WTC11 (cell line): ENCODE data around the gene EML6. TPM values are rescaled to one million over a fixed set of nuclear protein-coding genes. Genes with fewer than 3 reads are reported as not detected.

Experiments
- ATAC-seq: fragments of 200-7000 bp; cut with Tn5 transposase; 2 replicates; pipeline ENCODE4 v1.10.0; 2021; ENCODE audit warnings: mild to moderate bottlenecking, moderate library complexity
- CTCF ChIA-PET: fragments of 300-600 bp; sonication (Branson Sonifier 250); formaldehyde crosslinking; loops from one replicate; lab custom pipeline; 2021; ENCODE audit warnings: antibody characterized with exemption; lab: Charles Lee
- POLR2A ChIA-PET: fragments of 350-600 bp; sonication (Branson Sonifier 250); formaldehyde crosslinking; loops from one replicate; lab custom pipeline; 2021; ENCODE audit warnings: antibody characterized with exemption; lab: Charles Lee
- DNase-seq: peaks from one replicate; pipeline ENCODE4 v3.0.0; 2021; ENCODE audit warnings: low spot score
- H3K27ac Mint-ChIP-seq: 2 replicates; pipeline ENCODE4 v1.8.0; 2021; ENCODE audit warnings: mixed read lengths
- H3K27me3 Mint-ChIP-seq: 2 replicates; pipeline ENCODE4 v1.8.0; 2021; ENCODE audit warnings: low read depth, mild to moderate bottlenecking, moderate library complexity, mixed read lengths
- H3K36me3 Mint-ChIP-seq: 2 replicates; pipeline ENCODE4 v1.8.0; 2021; ENCODE audit warnings: mixed read lengths
- H3K4me1 Mint-ChIP-seq: 2 replicates; pipeline ENCODE4 v1.8.0; 2022; ENCODE audit warnings: mixed read lengths
- H3K4me3 Mint-ChIP-seq: 2 replicates; pipeline ENCODE4 v1.8.0; 2021; ENCODE audit warnings: mild to moderate bottlenecking, moderate library complexity, mixed read lengths
- H3K9me3 Mint-ChIP-seq: 2 replicates; pipeline ENCODE4 v1.8.0; 2021; ENCODE audit warnings: mixed read lengths
- ATF1 ChIP-seq: sonication (generic); formaldehyde crosslinking; IDR thresholded peaks from 2 replicates; pipeline ENCODE4 v1.8.1; 2023; ENCODE audit warnings: mild to moderate bottlenecking, moderate library complexity, missing genetic modification reagents
- ATF3 ChIP-seq: sonication (generic); formaldehyde crosslinking; conservative IDR thresholded peaks from 2 replicates; pipeline ENCODE4 v1.8.1; 2022; ENCODE audit warnings: mild to moderate bottlenecking, missing genetic modification reagents
- CBFB ChIP-seq: sonication (generic); formaldehyde crosslinking; IDR thresholded peaks from 2 replicates; pipeline ENCODE4 v1.8.1; 2022; ENCODE audit warnings: mild to moderate bottlenecking, low read depth, missing genetic modification reagents
- E2F4 ChIP-seq: sonication (generic); formaldehyde crosslinking; IDR thresholded peaks from 2 replicates; pipeline ENCODE4 v1.8.1; 2022; ENCODE audit warnings: low read depth, mild to moderate bottlenecking, moderate library complexity, missing genetic modification reagents, borderline replicate concordance
- ETV6 ChIP-seq: sonication (generic); formaldehyde crosslinking; IDR thresholded peaks from 2 replicates; pipeline ENCODE4 v1.8.1; 2022; ENCODE audit warnings: mild to moderate bottlenecking, missing genetic modification reagents
- GTF2I ChIP-seq: fragments of 250-450 bp; sonication (Bioruptor Pico); conservative IDR thresholded peaks from 2 replicates; pipeline ENCODE4 v1.4.0; 2021; ENCODE audit warnings: mild to moderate bottlenecking
- KAT7 ChIP-seq: sonication (generic); formaldehyde crosslinking; IDR thresholded peaks from 2 replicates; pipeline ENCODE4 v1.8.1; 2023; ENCODE audit warnings: missing genetic modification reagents, mild to moderate bottlenecking, borderline replicate concordance
- MLX ChIP-seq: sonication (generic); formaldehyde crosslinking; IDR thresholded peaks from 2 replicates; pipeline ENCODE4 v1.8.1; 2023; ENCODE audit warnings: mild to moderate bottlenecking, missing genetic modification reagents, moderate library complexity
- MYBL2 ChIP-seq: sonication (generic); formaldehyde crosslinking; IDR thresholded peaks from 2 replicates; pipeline ENCODE4 v1.8.1; 2023; ENCODE audit warnings: mild to moderate bottlenecking, moderate library complexity, missing genetic modification reagents
- NFE2L1 ChIP-seq: sonication (generic); formaldehyde crosslinking; IDR thresholded peaks from 2 replicates; pipeline ENCODE4 v1.8.1; 2023; ENCODE audit warnings: missing genetic modification reagents
- NR2C2 ChIP-seq: sonication (generic); formaldehyde crosslinking; IDR thresholded peaks from 2 replicates; pipeline ENCODE4 v1.8.0; 2022; ENCODE audit warnings: mild to moderate bottlenecking, missing genetic modification reagents
- OVOL2 ChIP-seq: fragments of 250-450 bp; sonication (Bioruptor Pico); IDR thresholded peaks from 2 replicates; pipeline ENCODE4 v1.9.0; 2021; ENCODE audit warnings: mild to moderate bottlenecking, borderline replicate concordance
- PRRX2 ChIP-seq: fragments of 250-450 bp; sonication (Bioruptor Pico); IDR thresholded peaks from 2 replicates; pipeline ENCODE4 v1.8.0; 2021; ENCODE audit warnings: mild to moderate bottlenecking
- SP1 ChIP-seq: sonication (generic); formaldehyde crosslinking; conservative IDR thresholded peaks from 2 replicates; pipeline ENCODE4 v1.8.1; 2022; ENCODE audit warnings: missing genetic modification reagents
- TEAD1 ChIP-seq: sonication (generic); formaldehyde crosslinking; IDR thresholded peaks from 2 replicates; pipeline ENCODE4 v1.8.0; 2022; ENCODE audit warnings: mild to moderate bottlenecking, missing genetic modification reagents
- TEAD4 ChIP-seq: sonication (generic); formaldehyde crosslinking; IDR thresholded peaks from 2 replicates; pipeline ENCODE4 v1.8.0; 2022; ENCODE audit warnings: mild to moderate bottlenecking, missing genetic modification reagents
- USF1 ChIP-seq: sonication (generic); formaldehyde crosslinking; IDR thresholded peaks from 2 replicates; pipeline ENCODE4 v1.8.0; 2022; ENCODE audit warnings: mild to moderate bottlenecking, missing genetic modification reagents
- ZBTB21 ChIP-seq: sonication (generic); formaldehyde crosslinking; IDR thresholded peaks from 2 replicates; pipeline ENCODE4 v1.8.1; 2023; ENCODE audit warnings: mild to moderate bottlenecking, missing genetic modification reagents, borderline replicate concordance
- ZNF138 ChIP-seq: sonication (generic); formaldehyde crosslinking; conservative IDR thresholded peaks from 2 replicates; pipeline ENCODE4 v1.8.1; 2022; ENCODE audit warnings: mild to moderate bottlenecking, moderate library complexity, missing genetic modification reagents
- ZNF416 ChIP-seq: fragments of 250-450 bp; sonication (Bioruptor Pico); IDR thresholded peaks from 2 replicates; pipeline ENCODE4 v1.9.0; 2021; ENCODE audit warnings: mild to moderate bottlenecking, inconsistent platforms
- ZNF512 ChIP-seq: sonication (generic); formaldehyde crosslinking; IDR thresholded peaks from 2 replicates; pipeline ENCODE4 v1.8.1; 2022; ENCODE audit warnings: missing genetic modification reagents, borderline replicate concordance
- total RNA-seq: library from RNA; stranded (reverse); gene quantifications from 3 replicates; pipeline ENCODE4 v1.2.3, GENCODE V29; 2021
- TF ChIP-seq, protein P1 (sequence below): sonication (generic); formaldehyde crosslinking; IDR thresholded peaks from 2 replicates; pipeline ENCODE4 v1.8.0; 2023; ENCODE audit warnings: missing genetic modification reagents, mild to moderate bottlenecking, borderline replicate concordance
- TF ChIP-seq, protein P2 (sequence below): sonication (generic); formaldehyde crosslinking; IDR thresholded peaks from 2 replicates; pipeline ENCODE4 v1.8.1; 2022; ENCODE audit warnings: low read depth, missing genetic modification reagents, borderline replicate concordance

EML6 gene
- total RNA-seq, 1 experiment from 2014 or later, result 2.1 TPM

GRCh38 chr2:54881759-54882158, 158.3 kb downstream of the EML6 start:
- POLR2A ChIA-PET, result interaction anchor here (0.7 kb wide), 1 partner anchor 59 kb away, joined by 3 read pairs; no protein-coding TSS in a partner anchor
- Mint-ChIP-seq H3K27me3 (no peaks in the 10 kb centered on the region), H3K4me1 (no peaks in the 10 kb centered on the region)
- no peak for ATAC-seq
- TF ChIP-seq TEAD4 (CRISPR knock-in tag) (no peak), TEAD1 (no peak), ZNF138 (CRISPR knock-in tag) (no peak), ETV6 (CRISPR knock-in tag) (no peak), E2F4 (CRISPR knock-in tag) (no peak), GTF2I (CRISPR knock-in tag) (no peak), ZBTB21 (no peak), CBFB (CRISPR knock-in tag) (no peak), NFE2L1 (CRISPR knock-in tag) (no peak), MYBL2 (no peak), MLX (CRISPR knock-in tag) (no peak), PRRX2 (CRISPR knock-in tag) (no peak), ATF1 (CRISPR knock-in tag) (no peak), SP1 (no peak), USF1 (no peak), NR2C2 (CRISPR knock-in tag) (no peak)
- TF ChIP-seq, protein P1, sequence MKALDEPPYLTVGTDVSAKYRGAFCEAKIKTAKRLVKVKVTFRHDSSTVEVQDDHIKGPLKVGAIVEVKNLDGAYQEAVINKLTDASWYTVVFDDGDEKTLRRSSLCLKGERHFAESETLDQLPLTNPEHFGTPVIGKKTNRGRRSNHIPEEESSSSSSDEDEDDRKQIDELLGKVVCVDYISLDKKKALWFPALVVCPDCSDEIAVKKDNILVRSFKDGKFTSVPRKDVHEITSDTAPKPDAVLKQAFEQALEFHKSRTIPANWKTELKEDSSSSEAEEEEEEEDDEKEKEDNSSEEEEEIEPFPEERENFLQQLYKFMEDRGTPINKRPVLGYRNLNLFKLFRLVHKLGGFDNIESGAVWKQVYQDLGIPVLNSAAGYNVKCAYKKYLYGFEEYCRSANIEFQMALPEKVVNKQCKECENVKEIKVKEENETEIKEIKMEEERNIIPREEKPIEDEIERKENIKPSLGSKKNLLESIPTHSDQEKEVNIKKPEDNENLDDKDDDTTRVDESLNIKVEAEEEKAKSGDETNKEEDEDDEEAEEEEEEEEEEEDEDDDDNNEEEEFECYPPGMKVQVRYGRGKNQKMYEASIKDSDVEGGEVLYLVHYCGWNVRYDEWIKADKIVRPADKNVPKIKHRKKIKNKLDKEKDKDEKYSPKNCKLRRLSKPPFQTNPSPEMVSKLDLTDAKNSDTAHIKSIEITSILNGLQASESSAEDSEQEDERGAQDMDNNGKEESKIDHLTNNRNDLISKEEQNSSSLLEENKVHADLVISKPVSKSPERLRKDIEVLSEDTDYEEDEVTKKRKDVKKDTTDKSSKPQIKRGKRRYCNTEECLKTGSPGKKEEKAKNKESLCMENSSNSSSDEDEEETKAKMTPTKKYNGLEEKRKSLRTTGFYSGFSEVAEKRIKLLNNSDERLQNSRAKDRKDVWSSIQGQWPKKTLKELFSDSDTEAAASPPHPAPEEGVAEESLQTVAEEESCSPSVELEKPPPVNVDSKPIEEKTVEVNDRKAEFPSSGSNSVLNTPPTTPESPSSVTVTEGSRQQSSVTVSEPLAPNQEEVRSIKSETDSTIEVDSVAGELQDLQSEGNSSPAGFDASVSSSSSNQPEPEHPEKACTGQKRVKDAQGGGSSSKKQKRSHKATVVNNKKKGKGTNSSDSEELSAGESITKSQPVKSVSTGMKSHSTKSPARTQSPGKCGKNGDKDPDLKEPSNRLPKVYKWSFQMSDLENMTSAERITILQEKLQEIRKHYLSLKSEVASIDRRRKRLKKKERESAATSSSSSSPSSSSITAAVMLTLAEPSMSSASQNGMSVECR, result no peak
- TF ChIP-seq, all 79 proteins: peak for 0
- H3K9me3 Mint-ChIP-seq, result no peaks in the 10 kb centered on the region
- H3K27ac Mint-ChIP-seq, result no peak overlapping the region
- CTCF ChIA-PET, result interaction anchor here (1.5 kb wide), 1 partner anchor 231 kb away, joined by 4 read pairs; no protein-coding TSS in a partner anchor
- no peak for DNase-seq
- H3K36me3 Mint-ChIP-seq, result no peaks in the 10 kb centered on the region
- no peak overlapping the region for H3K4me3 Mint-ChIP-seq

GRCh38 chr2:54885891-54886290, 162.4 kb downstream of the EML6 start:
- no peaks in the 10 kb centered on the region for H3K27me3 Mint-ChIP-seq
- DNase-seq (no peak), ATAC-seq (no peak)
- no peaks in the 10 kb centered on the region for H3K9me3 Mint-ChIP-seq
- ChIA-PET CTCF (no interaction called here), POLR2A (no interaction called here)
- H3K4me3 Mint-ChIP-seq, result no peak overlapping the region
- no peak overlapping the region for H3K27ac Mint-ChIP-seq
- H3K4me1 Mint-ChIP-seq, result no peaks in the 10 kb centered on the region
- no peaks in the 10 kb centered on the region for H3K36me3 Mint-ChIP-seq
- TF ChIP-seq ATF3 (CRISPR knock-in tag) (no peak), OVOL2 (CRISPR knock-in tag) (no peak), ZNF512 (no peak), KAT7 (CRISPR knock-in tag) (no peak), TEAD4 (CRISPR knock-in tag) (no peak), ZNF416 (no peak)
- TF ChIP-seq, protein P2, sequence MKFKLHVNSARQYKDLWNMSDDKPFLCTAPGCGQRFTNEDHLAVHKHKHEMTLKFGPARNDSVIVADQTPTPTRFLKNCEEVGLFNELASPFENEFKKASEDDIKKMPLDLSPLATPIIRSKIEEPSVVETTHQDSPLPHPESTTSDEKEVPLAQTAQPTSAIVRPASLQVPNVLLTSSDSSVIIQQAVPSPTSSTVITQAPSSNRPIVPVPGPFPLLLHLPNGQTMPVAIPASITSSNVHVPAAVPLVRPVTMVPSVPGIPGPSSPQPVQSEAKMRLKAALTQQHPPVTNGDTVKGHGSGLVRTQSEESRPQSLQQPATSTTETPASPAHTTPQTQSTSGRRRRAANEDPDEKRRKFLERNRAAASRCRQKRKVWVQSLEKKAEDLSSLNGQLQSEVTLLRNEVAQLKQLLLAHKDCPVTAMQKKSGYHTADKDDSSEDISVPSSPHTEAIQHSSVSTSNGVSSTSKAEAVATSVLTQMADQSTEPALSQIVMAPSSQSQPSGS (CRISPR knock-in tag), result no peak
